GM19463 (cell line): ENCODE data around the gene CREB5.
A peak's percentile ranks its signal among the peaks of the same experiment; 100 is the strongest.

Experiments
- ATAC-seq: cut with Tn5 transposase; IDR thresholded peaks from one replicate; pipeline ENCODE4 v1.9.1; 2021; ENCODE audit warnings: mild to moderate bottlenecking, moderate library complexity; ENCODE audit not compliant: unreplicated experiment

The CREB5 gene

DNA sequence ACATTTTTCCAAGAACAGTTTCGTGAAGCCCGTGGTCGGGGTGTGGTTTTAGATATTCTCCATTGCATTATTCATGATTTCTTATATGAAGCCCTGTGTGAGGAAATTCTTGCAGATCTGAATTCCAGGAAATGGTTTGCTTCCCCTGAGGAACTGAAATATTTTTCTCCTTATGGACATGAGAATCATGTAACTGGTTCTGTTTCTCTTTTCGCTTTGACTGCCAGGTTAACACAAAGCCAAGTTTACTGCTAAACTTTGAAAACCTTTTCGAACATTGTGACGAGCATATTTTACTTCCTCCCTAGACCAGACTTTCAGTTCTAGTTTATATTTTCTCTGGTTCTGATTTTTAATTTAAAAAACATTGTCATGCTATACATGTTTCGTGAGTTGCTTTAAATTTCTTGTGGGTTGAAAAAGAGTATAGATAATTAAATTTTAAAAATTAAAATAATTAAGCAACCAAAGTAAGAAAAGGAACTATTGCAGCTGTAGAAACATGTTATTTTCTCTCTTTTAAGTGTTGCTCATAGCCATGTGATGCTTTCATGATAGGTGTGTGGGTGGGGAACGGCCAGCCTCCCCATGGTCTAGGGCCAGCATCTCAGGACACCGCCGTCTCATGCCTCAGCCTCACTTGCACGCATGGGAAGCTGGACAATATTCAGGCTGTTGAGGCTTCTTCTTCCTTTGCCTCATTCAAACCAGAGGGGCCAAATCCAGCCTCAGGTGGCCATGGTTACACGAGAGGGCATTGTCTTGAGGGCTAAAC, 97.1 kb downstream of the CREB5 start:
- peak; percentile 87 for ATAC-seq

DNA sequence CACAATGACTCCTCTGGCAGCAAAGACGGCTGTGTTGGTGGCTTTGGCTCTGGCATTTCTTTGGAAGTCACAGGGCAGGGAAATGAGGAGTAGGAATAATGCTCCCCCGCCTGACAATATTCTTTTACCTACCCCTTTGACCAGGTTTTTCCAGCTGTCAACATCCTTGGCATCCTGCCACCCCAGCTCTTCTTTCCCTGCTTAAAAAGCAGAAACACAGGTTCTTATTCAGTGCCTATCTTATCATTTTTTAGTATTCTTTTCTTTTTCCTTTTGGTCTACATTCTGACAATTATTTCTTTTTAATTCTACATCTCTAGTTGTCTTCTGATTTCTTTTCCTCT, 97.7 kb downstream of the CREB5 start:
- no peak for ATAC-seq

DNA sequence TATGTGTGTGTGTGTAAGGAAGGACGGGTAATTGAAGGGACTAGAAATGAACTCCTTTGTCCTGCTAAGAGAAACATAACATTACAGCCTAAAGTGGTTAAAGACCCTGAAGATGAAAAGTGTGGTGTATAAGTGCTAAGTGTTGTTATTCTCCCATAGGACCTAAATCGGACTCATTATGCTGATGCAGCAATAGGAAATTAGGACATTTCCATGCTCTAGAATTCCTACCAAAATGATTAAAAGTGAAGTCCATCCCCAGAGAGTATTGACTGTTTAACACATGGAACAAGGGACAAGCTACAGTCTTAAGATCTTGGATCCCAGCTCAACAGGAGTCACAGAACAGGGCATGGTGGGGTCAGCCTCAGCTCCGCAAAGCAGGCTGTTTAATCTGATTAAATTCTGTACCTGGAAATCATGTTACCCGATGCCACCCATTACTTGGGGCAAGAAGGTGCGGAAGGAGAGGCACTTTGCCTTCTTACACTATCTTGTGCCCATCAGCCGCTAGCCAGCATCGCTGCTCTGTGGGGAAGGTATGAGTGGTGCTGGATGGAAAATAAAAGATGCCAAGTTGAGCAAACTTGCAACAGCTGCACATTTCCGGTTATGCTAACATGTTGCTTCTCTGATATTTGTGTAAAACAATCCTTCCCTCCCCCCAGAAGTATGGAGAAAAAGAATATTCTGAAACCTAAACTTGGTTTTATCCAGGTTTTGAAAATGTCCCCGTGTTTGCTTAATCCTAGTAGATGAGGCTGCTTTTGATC, 100.5 kb downstream of the CREB5 start:
- ATAC-seq: no peak

GRCh38 chr7:28516390-28517172, 104.3 kb downstream of the CREB5 start:
- no peak for ATAC-seq

- no peak for ATAC-seq
Measured at GRCh38 chr7:28517206-28517605, 104.9 kb downstream of the CREB5 start.

- no peak for ATAC-seq
Measured at GRCh38 chr7:28517606-28518005, 105.3 kb downstream of the CREB5 start.

DNA sequence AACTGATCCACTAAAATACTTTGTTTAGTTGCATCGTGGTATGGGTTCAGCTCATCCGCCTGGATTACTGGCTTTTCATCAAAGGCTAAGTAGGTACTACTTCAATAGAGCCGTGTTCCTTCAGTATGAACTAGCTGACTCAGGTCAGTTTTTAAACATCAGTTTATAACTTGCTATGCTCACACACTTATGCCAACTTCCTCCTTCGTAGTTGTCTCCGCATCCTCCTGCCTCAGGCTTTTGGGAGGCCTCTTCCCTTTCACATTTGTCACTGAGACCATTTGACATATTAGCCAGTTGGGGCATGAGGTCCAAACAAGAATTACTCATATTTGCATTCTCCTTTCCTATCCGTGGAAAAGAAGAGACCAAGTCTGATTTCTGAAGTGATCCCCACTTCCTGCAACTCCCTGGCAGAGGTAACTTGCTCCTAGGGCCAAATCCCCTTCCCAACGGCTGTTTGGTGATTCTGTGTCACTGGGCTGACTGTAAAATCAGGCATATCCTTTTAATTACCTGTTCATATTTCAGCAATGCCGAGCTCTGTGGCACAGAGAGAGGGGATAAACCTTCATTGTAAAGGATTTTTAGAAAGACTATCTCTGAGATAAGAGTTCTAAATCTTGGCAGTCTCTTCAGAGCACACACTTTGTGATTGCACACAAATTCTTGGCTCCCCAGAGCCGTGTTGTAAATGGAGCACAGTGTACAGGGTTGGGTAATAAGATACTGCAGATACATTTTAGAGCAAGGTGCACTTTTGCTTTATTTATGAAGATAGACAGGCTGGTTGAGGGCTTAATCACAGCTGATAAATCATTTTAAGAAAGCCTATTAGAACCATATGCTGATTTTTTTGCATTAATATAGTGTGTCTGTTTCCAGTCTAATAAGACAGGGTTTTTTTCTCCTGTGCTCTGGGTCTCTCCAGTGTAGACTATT, 108.0 kb downstream of the CREB5 start:
- no peak for ATAC-seq

- no peak for ATAC-seq
Measured at GRCh38 chr7:28524978-28525377, 112.7 kb downstream of the CREB5 start.

DNA sequence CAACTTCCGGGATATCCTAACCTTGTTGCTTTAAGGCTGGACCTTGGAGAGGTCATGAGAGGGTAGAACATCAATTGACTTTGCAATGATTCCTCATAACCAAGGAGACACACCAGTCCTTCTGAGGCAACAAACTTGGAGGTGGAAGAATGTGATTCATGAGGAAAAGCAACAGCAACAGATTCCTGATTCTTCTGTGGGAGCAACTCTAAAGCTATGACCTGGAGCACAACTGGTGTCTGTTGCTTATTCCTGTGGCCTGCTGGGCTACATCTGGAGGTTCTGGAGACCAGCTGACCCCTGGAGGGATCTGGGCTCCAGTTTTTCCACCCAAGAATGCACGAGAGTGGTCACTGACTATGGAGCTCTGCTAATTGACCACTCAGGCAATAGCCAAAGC, 116.6 kb downstream of the CREB5 start:
- ATAC-seq: no peak

- no peak for ATAC-seq
Measured at GRCh38 chr7:28529755-28530154, 117.4 kb downstream of the CREB5 start.

- ATAC-seq: no peak
Measured at GRCh38 chr7:28530175-28530802, 118.0 kb downstream of the CREB5 start.

DNA sequence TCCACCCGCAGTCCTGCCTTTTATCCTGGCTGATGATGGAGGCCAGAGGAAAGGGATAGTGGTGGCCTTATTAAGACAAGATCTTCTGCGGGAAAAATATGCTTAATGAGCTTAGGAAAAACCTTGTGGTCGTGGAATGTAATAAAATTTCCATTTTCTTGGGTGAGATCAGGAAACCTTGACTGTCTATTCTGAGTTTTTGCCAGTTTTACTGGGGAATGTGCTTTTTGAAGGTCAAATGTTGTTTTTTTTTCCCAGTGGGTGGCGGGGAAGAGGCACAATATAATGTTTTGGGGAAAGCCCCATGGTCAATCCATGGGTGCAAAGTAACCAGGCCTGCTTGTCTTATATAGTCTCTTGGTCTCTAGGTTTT, 118.5 kb downstream of the CREB5 start:
- no peak for ATAC-seq

DNA sequence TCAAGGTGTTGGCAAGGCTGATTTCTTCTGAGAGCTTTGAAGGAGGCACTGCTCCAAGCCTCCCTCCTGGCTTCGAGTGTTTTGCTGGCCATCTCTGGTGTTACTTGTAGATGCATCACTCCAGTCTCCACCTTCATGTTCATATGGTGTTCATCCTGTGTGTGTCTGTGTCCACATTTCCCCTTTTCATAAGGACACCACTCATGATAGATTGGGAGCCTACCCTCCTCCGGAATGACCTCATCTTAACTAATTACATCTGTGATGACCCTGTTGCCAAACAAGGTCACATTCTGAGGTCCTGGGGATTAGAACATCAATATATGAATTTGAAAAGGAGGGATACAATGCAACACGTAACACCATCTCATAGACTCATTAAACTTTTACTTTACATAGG, 119.0 kb downstream of the CREB5 start:
- ATAC-seq: no peak

DNA sequence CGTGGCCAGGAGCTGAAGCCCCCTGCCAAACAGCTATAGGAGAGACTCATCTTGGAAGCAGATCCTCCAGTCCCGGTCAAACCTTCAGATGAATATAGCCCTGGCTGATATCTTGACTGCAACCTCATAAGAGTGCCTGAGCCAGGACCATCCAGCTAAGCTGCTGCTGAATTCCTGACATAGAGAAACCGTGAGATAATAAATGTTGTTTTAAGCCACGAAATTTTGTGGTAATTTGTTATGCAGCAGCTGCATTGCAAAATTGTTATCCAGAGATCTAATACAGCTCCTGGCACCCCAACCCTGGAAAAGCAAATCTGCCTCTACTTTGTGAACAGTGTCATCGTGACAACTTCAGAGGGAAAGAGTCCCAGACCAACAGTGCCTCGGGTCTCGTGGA, 119.9 kb downstream of the CREB5 start:
- ATAC-seq: no peak

DNA sequence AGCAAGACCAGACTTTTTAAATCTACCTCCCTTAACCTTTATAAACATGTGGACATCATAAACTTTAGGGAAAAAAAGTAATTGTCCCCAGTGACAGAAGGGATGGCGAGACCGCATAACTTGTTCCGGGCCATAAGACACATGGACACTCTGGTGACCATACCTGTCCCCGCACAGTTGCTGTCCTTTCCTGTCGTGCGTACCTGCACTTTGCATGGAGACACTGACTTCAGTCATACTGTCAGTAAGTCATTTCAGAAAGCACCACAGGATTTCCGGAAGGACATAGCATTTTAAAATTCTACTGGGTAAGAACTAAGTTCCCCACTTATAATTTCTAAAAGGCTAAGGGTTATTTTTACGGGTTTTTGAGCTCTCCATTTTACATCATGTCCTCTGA, 120.9 kb downstream of the CREB5 start:
- no peak for ATAC-seq

GRCh38 chr7:28533731-28534531, 121.6 kb downstream of the CREB5 start:
- no peak for ATAC-seq

GRCh38 chr7:28536259-28536658, 123.9 kb downstream of the CREB5 start:
- ATAC-seq: no peak

DNA sequence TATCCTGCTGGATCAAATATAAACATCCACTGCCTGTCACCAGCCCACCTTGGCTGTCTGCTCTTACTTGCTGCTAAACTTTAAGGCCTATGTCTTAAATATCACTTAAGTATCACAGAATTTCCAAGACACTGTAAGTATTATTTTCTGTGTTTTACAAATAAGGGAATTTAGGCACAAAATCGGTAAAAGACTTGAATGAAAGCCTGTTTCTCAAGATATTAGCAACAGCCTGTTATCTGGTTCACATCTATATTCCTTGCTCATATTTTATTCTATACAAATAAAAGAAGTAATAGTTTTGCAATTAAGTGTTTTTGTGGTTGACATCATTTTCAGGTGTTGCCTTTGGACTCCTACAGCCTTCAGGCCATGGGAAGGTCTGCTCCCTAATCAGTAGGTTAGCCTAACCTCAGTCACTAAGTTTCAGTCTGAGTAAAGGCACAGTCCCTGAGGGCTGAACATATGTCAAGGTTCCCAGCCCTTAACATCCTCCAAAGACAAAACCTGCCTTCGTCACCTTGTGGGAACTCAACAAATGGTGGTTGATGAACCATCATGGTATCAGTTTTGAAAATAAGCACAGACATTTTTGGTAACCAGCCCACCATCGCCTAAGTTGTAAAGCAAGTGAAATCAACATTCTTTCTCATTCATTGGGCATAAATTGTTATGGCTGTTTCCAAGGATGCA, 127.1 kb downstream of the CREB5 start:
- peak; percentile 98 for ATAC-seq

- no peak for ATAC-seq
Measured at GRCh38 chr7:28542410-28542809, 130.1 kb downstream of the CREB5 start.
